HEK293T (cell line): ENCODE measurements around the gene PLEKHD1.
"Not testable (repeated sequence)": the region's sequence is repeated elsewhere in the genome, so short reads cannot be mapped to it uniquely, and the experiment has no call there.

ENCODE experiments used
- CTCF ChIA-PET: fragments of 350-600 bp; formaldehyde crosslinking; extraction: SDS; loops from one replicate; lab custom pipeline; 2021; ENCODE audit warnings: antibody characterized with exemption, inconsistent platforms; lab: Yijun Ruan, JAX
- POLR2A ChIA-PET: fragments of 350-600 bp; formaldehyde crosslinking; extraction: SDS; loops from one replicate; lab custom pipeline; 2020; ENCODE audit warnings: antibody characterized with exemption, inconsistent platforms; lab: Yijun Ruan, JAX
- DNase-seq: peaks from one replicate; pipeline ENCODE4 v3.0.0; 2012; ENCODE audit warnings: mixed read lengths; ENCODE audit errors: extremely low spot score
- ARNT ChIP-seq: fragments of 450-650 bp; IDR thresholded peaks from 2 replicates; pipeline ENCODE4 v1.6.1; 2017; ENCODE audit warnings: mild to moderate bottlenecking
- BHLHE40 ChIP-seq: fragments of 450-650 bp; IDR thresholded peaks from 2 replicates; pipeline ENCODE4 v1.6.1; 2016; ENCODE audit warnings: mild to moderate bottlenecking, moderate library complexity, borderline replicate concordance
- CTBP1 ChIP-seq: fragments of 450-650 bp; IDR thresholded peaks from 2 replicates; pipeline ENCODE4 v1.6.1; 2016; ENCODE audit warnings: borderline replicate concordance
- ELF4 ChIP-seq: fragments of 450-650 bp; IDR thresholded peaks from 2 replicates; pipeline ENCODE4 v1.6.1; 2017; ENCODE audit warnings: antibody characterized with exemption
- FOXA1 ChIP-seq: fragments of 450-650 bp; IDR thresholded peaks from 2 replicates; pipeline ENCODE4 v1.6.1; 2016; ENCODE audit warnings: mild to moderate bottlenecking
- FOXK2 ChIP-seq: fragments of 450-650 bp; IDR thresholded peaks from 2 replicates; pipeline ENCODE4 v1.6.1; 2016; ENCODE audit warnings: mild to moderate bottlenecking
- FOXM1 ChIP-seq: fragments of 450-650 bp; IDR thresholded peaks from 2 replicates; pipeline ENCODE4 v1.6.1; 2017; ENCODE audit warnings: mild to moderate bottlenecking, borderline replicate concordance
- HDGF ChIP-seq: fragments of 450-650 bp; IDR thresholded peaks from 2 replicates; pipeline ENCODE4 v1.6.1; 2017; ENCODE audit warnings: antibody characterized with exemption, borderline replicate concordance
- L3MBTL2 ChIP-seq: fragments of 450-650 bp; conservative IDR thresholded peaks from 2 replicates; pipeline ENCODE4 v1.6.1; 2016; ENCODE audit warnings: mild to moderate bottlenecking
- LEF1 ChIP-seq: fragments of 450-650 bp; IDR thresholded peaks from 2 replicates; pipeline ENCODE4 v1.6.1; 2017; ENCODE audit warnings: mild to moderate bottlenecking, borderline replicate concordance
- NFRKB ChIP-seq: fragments of 450-650 bp; IDR thresholded peaks from 2 replicates; pipeline ENCODE4 v1.6.1; 2016; ENCODE audit warnings: mild to moderate bottlenecking, moderate library complexity
- PKNOX1 ChIP-seq: fragments of 450-650 bp; IDR thresholded peaks from 2 replicates; pipeline ENCODE4 v1.6.1; 2016
- SP1 ChIP-seq: fragments of 450-650 bp; IDR thresholded peaks from 2 replicates; pipeline ENCODE4 v1.6.1; 2017
- SUZ12 ChIP-seq: fragments of 450-650 bp; IDR thresholded peaks from 2 replicates; pipeline ENCODE4 v1.6.1; 2016; ENCODE audit warnings: mild to moderate bottlenecking
- TARDBP ChIP-seq: fragments of 450-650 bp; IDR thresholded peaks from 2 replicates; pipeline ENCODE4 v1.6.1; 2016
- ZNF384 ChIP-seq: fragments of 450-650 bp; IDR thresholded peaks from 2 replicates; pipeline ENCODE4 v1.6.1; 2016

Gene PLEKHD1

GRCh38 chr14:69468949-69469348 lies 15.6 kb upstream of the PLEKHD1 start:
- no peak for DNase-seq
- POLR2A ChIA-PET = no interaction called here
- TF ChIP-seq SP1 (no peak), ZNF384 (no peak), SUZ12 (no peak), PKNOX1 (no peak), NFRKB (no peak), FOXK2 (no peak), FOXM1 (no peak)
- CTCF ChIA-PET = interaction anchor here (1.0 kb wide), 1 partner anchor 9 kb away, joined by 3 read pairs; no protein-coding TSS in a partner anchor

- ChIA-PET CTCF (no interaction called here), POLR2A (no interaction called here)
- TF ChIP-seq L3MBTL2 = no peak
- TF ChIP-seq ELF4 = no peak
- TF ChIP-seq PKNOX1 = no peak
- TF ChIP-seq FOXA1 = no peak
- no peak for TF ChIP-seq CTBP1
- no peak for TF ChIP-seq SUZ12
- TF ChIP-seq NFRKB = no peak
- TF ChIP-seq LEF1 = no peak
- TF ChIP-seq ARNT = no peak
- no peak for TF ChIP-seq TARDBP
- TF ChIP-seq SP1 = no peak
- TF ChIP-seq FOXK2 = no peak
- DNase-seq = no peak
Measured at GRCh38 chr14:69471436-69471835, 13.1 kb upstream of the PLEKHD1 start.

GRCh38 chr14:69471916-69472315 lies 12.6 kb upstream of the PLEKHD1 start:
- no peak for DNase-seq
- ChIA-PET POLR2A (no interaction called here), CTCF (no interaction called here)
- no peak for TF ChIP-seq ARNT
- no peak for TF ChIP-seq SUZ12
- TF ChIP-seq FOXA1 = no peak
- TF ChIP-seq CTBP1 = no peak
- TF ChIP-seq L3MBTL2 = no peak
- no peak for TF ChIP-seq LEF1
- no peak for TF ChIP-seq PKNOX1
- TF ChIP-seq NFRKB = no peak
- no peak for TF ChIP-seq FOXK2
- no peak for TF ChIP-seq HDGF
- no peak for TF ChIP-seq TARDBP
- no peak for TF ChIP-seq SP1
- TF ChIP-seq ELF4 = no peak
- no peak for TF ChIP-seq BHLHE40

- ChIA-PET POLR2A (no interaction called here), CTCF (no interaction called here)
- TF ChIP-seq FOXM1 (no peak), HDGF (no peak), FOXA1 (no peak), NFRKB (no peak), FOXK2 (no peak), CTBP1 (no peak)
- DNase-seq = no peak
Measured at GRCh38 chr14:69473260-69473659, 11.3 kb upstream of the PLEKHD1 start.

- ChIA-PET POLR2A (interaction anchor here (1.1 kb wide), 1 partner anchor 14 kb away, joined by 3 read pairs; no protein-coding TSS in a partner anchor), CTCF (interaction anchor here (1.2 kb wide), 1 partner anchor 9 kb away, joined by 3 read pairs; no protein-coding TSS in a partner anchor)
- no peak for DNase-seq
- no peak for TF ChIP-seq LEF1
- TF ChIP-seq NFRKB = no peak
- TF ChIP-seq ARNT = no peak
- TF ChIP-seq FOXK2 = no peak
- TF ChIP-seq TARDBP = no peak
- no peak for TF ChIP-seq BHLHE40
- no peak for TF ChIP-seq L3MBTL2
- TF ChIP-seq HDGF = no peak
- TF ChIP-seq SP1 = no peak
Measured at GRCh38 chr14:69473946-69474345, 10.6 kb upstream of the PLEKHD1 start.

GRCh38 chr14:69475194-69475818 lies 9.2 kb upstream of the PLEKHD1 start:
- peak; percentile 53 for DNase-seq
- ChIA-PET POLR2A (interaction anchor here (0.9 kb wide), 1 partner anchor 77 kb away, joined by 3 read pairs; the partner anchor contains the start of genes ERH and SLC39A9), CTCF (interaction anchor here (1.0 to 1.3 kb wide), 3 partner anchors 29 to 43 kb away, joined by 3 read pairs; no protein-coding TSS in a partner anchor)
- TF ChIP-seq FOXM1 = no peak
- TF ChIP-seq TARDBP = no peak
- no peak for TF ChIP-seq SP1
- no peak for TF ChIP-seq SUZ12
- TF ChIP-seq LEF1 = no peak
- TF ChIP-seq FOXA1 = no peak
- no peak for TF ChIP-seq ELF4
- no peak for TF ChIP-seq L3MBTL2
- no peak for TF ChIP-seq PKNOX1
- no peak for TF ChIP-seq FOXK2

- CTCF ChIA-PET, DNase-seq, POLR2A ChIA-PET: not testable (repeated sequence)
Measured at GRCh38 chr14:69476824-69477450, 7.6 kb upstream of the PLEKHD1 start.

- DNase-seq, POLR2A ChIA-PET: not testable (repeated sequence)
- CTCF ChIA-PET = interaction anchor here (0.6 kb wide), 1 partner anchor 54 kb away, joined by 3 read pairs; no protein-coding TSS in a partner anchor
Measured at GRCh38 chr14:69478055-69478454, 6.5 kb upstream of the PLEKHD1 start.
